SJCRH30 (cell line): ENCODE measurements around the gene PDZD2. TPM values are rescaled to one million over a fixed set of nuclear protein-coding genes. Genes with fewer than 3 reads are reported as not detected.
"Not testable (repeated sequence)": the region's sequence is repeated elsewhere in the genome, so short reads cannot be mapped to it uniquely, and the experiment has no call there.

Experiments
- DNase-seq, 2 experiments: peaks; one replicate each; pipeline ENCODE4 v3.0.0-alpha.2; 2015 to 2020
- H3K27ac ChIP-seq: fragments of 250-450 bp; sonication (Bioruptor Pico); 2 replicates; pipeline ENCODE4 v1.5.1; 2020; ENCODE audit warnings: mild to moderate bottlenecking, moderate library complexity
- H3K27me3 ChIP-seq: fragments of 250-450 bp; sonication (Bioruptor Pico); 2 replicates; pipeline ENCODE4 v1.5.1; 2020; ENCODE audit warnings: mild to moderate bottlenecking, moderate library complexity
- H3K36me3 ChIP-seq: fragments of 250-450 bp; sonication (Bioruptor Pico); 2 replicates; pipeline ENCODE4 v1.5.1; 2020; ENCODE audit warnings: mild to moderate bottlenecking, moderate library complexity
- H3K4me1 ChIP-seq: fragments of 250-450 bp; sonication (Bioruptor Pico); 2 replicates; pipeline ENCODE4 v1.5.1; 2020; ENCODE audit warnings: mild to moderate bottlenecking, moderate library complexity
- H3K4me3 ChIP-seq: fragments of 250-450 bp; sonication (Bioruptor Pico); 2 replicates; pipeline ENCODE4 v1.5.1; 2020; ENCODE audit warnings: mild to moderate bottlenecking, moderate library complexity
- H3K9me3 ChIP-seq: fragments of 250-450 bp; sonication (Bioruptor Pico); replicated peaks from 2 replicates; pipeline ENCODE4 v1.5.1; 2020; ENCODE audit warnings: mild to moderate bottlenecking, moderate library complexity
- total RNA-seq: library from RNA; depleted of rRNA; stranded (reverse); fragments of >200 nt; shearing (Covaris generic); gene quantifications from 2 replicates; pipeline ENCODE4 v1.2.3, GENCODE V29; 2014

Gene PDZD2
- total RNA-seq, 1 experiment from 2014 or later: 0.47 TPM

GRCh38 chr5:31722111-31722510 lies 83.2 kb downstream of the PDZD2 start:
- Histone ChIP-seq H3K9me3 (no peaks in the 10 kb centered on the region), H3K4me3 (no peak overlapping the region), H3K4me1 (no peaks in the 10 kb centered on the region), H3K27ac (no peak overlapping the region), H3K36me3 (no peaks in the 10 kb centered on the region; the same call in 1 of the 2 replicates), H3K27me3 (0 out of 2 replicates have a peak, but pooled peaks cover 3% of the 10 kb centered on the region)
- DNase-seq: no peak

GRCh38 chr5:31725996-31726395 lies 87.1 kb downstream of the PDZD2 start:
- Histone ChIP-seq H3K27ac (no peak overlapping the region), H3K4me1 (no peaks in the 10 kb centered on the region)

GRCh38 chr5:31726952-31727351 lies 88.0 kb downstream of the PDZD2 start:
- Histone ChIP-seq H3K4me3 (no peak overlapping the region), H3K9me3 (no peaks in the 10 kb centered on the region), H3K27ac (no peak overlapping the region), H3K36me3 (no peaks in the 10 kb centered on the region), H3K4me1 (no peaks in the 10 kb centered on the region), H3K27me3 (no peaks in the 10 kb centered on the region; the same call in 1 of the 2 replicates)
- no peak for DNase-seq

More at GRCh38 chr5:31725996-31726395, 87.1 kb downstream of the PDZD2 start:
- no peak for DNase-seq
- H3K4me3 ChIP-seq: no peak overlapping the region
- H3K9me3 ChIP-seq: no peaks in the 10 kb centered on the region
- no peaks in the 10 kb centered on the region; the same call in 1 of the 2 replicates for H3K27me3 ChIP-seq
- no peaks in the 10 kb centered on the region; the same call in 1 of the 2 replicates for H3K36me3 ChIP-seq

GRCh38 chr5:31728039-31728438 lies 89.1 kb downstream of the PDZD2 start:
- H3K9me3 ChIP-seq: no peaks in the 10 kb centered on the region

GRCh38 chr5:31728806-31729205 lies 89.9 kb downstream of the PDZD2 start:
- H3K36me3 ChIP-seq, H3K27ac ChIP-seq, H3K4me3 ChIP-seq, H3K4me1 ChIP-seq, H3K9me3 ChIP-seq, DNase-seq, H3K27me3 ChIP-seq: not testable (repeated sequence)

More at GRCh38 chr5:31728039-31728438, 89.1 kb downstream of the PDZD2 start:
- H3K27me3 ChIP-seq: no peaks in the 10 kb centered on the region; the same call in 1 of the 2 replicates
- no peak overlapping the region for H3K27ac ChIP-seq
- DNase-seq: no peak
- no peak overlapping the region for H3K4me3 ChIP-seq
- no peaks in the 10 kb centered on the region for H3K36me3 ChIP-seq
- no peaks in the 10 kb centered on the region for H3K4me1 ChIP-seq

- H3K27me3 ChIP-seq: peaks cover 4% of the 10 kb centered on the region
- DNase-seq: no peak
Measured at GRCh38 chr5:31730139-31730538, 91.2 kb downstream of the PDZD2 start.

GRCh38 chr5:31731016-31731415 lies 92.1 kb downstream of the PDZD2 start:
- Histone ChIP-seq H3K9me3 (no peaks in the 10 kb centered on the region), H3K27ac (no peak overlapping the region), H3K4me3 (no peak overlapping the region), H3K27me3 (peaks cover 4% of the 10 kb centered on the region), H3K36me3 (no peaks in the 10 kb centered on the region), H3K4me1 (no peaks in the 10 kb centered on the region)
- DNase-seq: no peak

More at GRCh38 chr5:31730139-31730538, 91.2 kb downstream of the PDZD2 start:
- Histone ChIP-seq H3K4me3 (no peak overlapping the region), H3K36me3 (no peaks in the 10 kb centered on the region), H3K9me3 (no peaks in the 10 kb centered on the region), H3K4me1 (no peaks in the 10 kb centered on the region), H3K27ac (no peak overlapping the region)

GRCh38 chr5:31731710-31732301 lies 92.9 kb downstream of the PDZD2 start:
- peaks cover 4% of the 10 kb centered on the region for H3K27me3 ChIP-seq
- H3K9me3 ChIP-seq: no peaks in the 10 kb centered on the region
- H3K4me1 ChIP-seq: no peaks in the 10 kb centered on the region
- no peak overlapping the region for H3K27ac ChIP-seq
- DNase-seq: no peak
- no peaks in the 10 kb centered on the region for H3K36me3 ChIP-seq
- no peak overlapping the region for H3K4me3 ChIP-seq

GRCh38 chr5:31732821-31733220 lies 93.9 kb downstream of the PDZD2 start:
- H3K9me3 ChIP-seq, H3K27ac ChIP-seq, H3K36me3 ChIP-seq, DNase-seq, H3K4me1 ChIP-seq, H3K27me3 ChIP-seq, H3K4me3 ChIP-seq: not testable (repeated sequence)

GRCh38 chr5:31733371-31733770 lies 94.4 kb downstream of the PDZD2 start:
- Histone ChIP-seq H3K9me3 (no peaks in the 10 kb centered on the region), H3K27ac (no peak overlapping the region), H3K27me3 (peaks cover 4% of the 10 kb centered on the region), H3K4me3 (no peak overlapping the region), H3K36me3 (no peaks in the 10 kb centered on the region), H3K4me1 (no peaks in the 10 kb centered on the region)
- no peak for DNase-seq

GRCh38 chr5:31736127-31736526 lies 97.2 kb downstream of the PDZD2 start:
- Histone ChIP-seq H3K36me3 (no peaks in the 10 kb centered on the region), H3K9me3 (0 out of 2 replicates have a peak, but pooled peaks cover 2% of the 10 kb centered on the region), H3K27me3 (peaks cover 4% of the 10 kb centered on the region; the same call in 1 of the 2 replicates), H3K27ac (no peak overlapping the region), H3K4me1 (no peaks in the 10 kb centered on the region), H3K4me3 (no peak overlapping the region)
- DNase-seq: no peak

- H3K9me3 ChIP-seq: 0 out of 2 replicates have a peak, but pooled peaks cover 2% of the 10 kb centered on the region
- H3K4me3 ChIP-seq: no peak overlapping the region
- H3K27ac ChIP-seq: no peak overlapping the region
- H3K4me1 ChIP-seq: no peaks in the 10 kb centered on the region
- H3K36me3 ChIP-seq: no peaks in the 10 kb centered on the region
- no peak for DNase-seq
- peaks cover 4% of the 10 kb centered on the region; the same call in 1 of the 2 replicates for H3K27me3 ChIP-seq
Measured at GRCh38 chr5:31738199-31738598, 99.3 kb downstream of the PDZD2 start.

- no peak for DNase-seq
- Histone ChIP-seq H3K27ac (no peak overlapping the region), H3K4me1 (no peaks in the 10 kb centered on the region), H3K36me3 (no peaks in the 10 kb centered on the region), H3K27me3 (no peaks in the 10 kb centered on the region; the same call in none of the 2 replicates), H3K4me3 (no peak overlapping the region), H3K9me3 (0 out of 2 replicates have a peak, but pooled peaks cover 2% of the 10 kb centered on the region)
Measured at GRCh38 chr5:31741496-31741895, 102.6 kb downstream of the PDZD2 start.

GRCh38 chr5:31743678-31744077 lies 104.7 kb downstream of the PDZD2 start:
- DNase-seq: no peak
- H3K36me3 ChIP-seq: no peaks in the 10 kb centered on the region
- H3K27ac ChIP-seq: no peak overlapping the region
- no peaks in the 10 kb centered on the region for H3K4me1 ChIP-seq
- 0 out of 2 replicates have a peak, but pooled peaks cover 2% of the 10 kb centered on the region for H3K9me3 ChIP-seq
- H3K27me3 ChIP-seq: no peaks in the 10 kb centered on the region; the same call in 1 of the 2 replicates
- no peak overlapping the region for H3K4me3 ChIP-seq

GRCh38 chr5:31748458-31749172 lies 109.7 kb downstream of the PDZD2 start:
- no peaks in the 10 kb centered on the region; the same call in 1 of the 2 replicates for H3K27me3 ChIP-seq

More at GRCh38 chr5:31748458-31749172, 109.7 kb downstream of the PDZD2 start:
- H3K4me3 ChIP-seq: no peak overlapping the region
- no peak for DNase-seq
- no peaks in the 10 kb centered on the region for H3K36me3 ChIP-seq
- H3K27ac ChIP-seq: no peak overlapping the region
- H3K9me3 ChIP-seq: no peaks in the 10 kb centered on the region
- H3K4me1 ChIP-seq: no peaks in the 10 kb centered on the region
